Mucosa of descending colon (tissue), 3 donors: Measurements from ENCODE around the gene MLIP. TPM values are rescaled to one million over a fixed set of nuclear protein-coding genes. Genes with fewer than 3 reads are reported as not detected.

ENCODE experiments used
- ATAC-seq: fragments of 200-7000 bp; cut with Tn5 transposase; one replicate; pipeline ENCODE4 v1.9.1; 2020; ENCODE audit warnings: mild to moderate bottlenecking, moderate library complexity
- DNase-seq, 3 donors: peaks; one replicate each; pipeline ENCODE4 v3.0.0-alpha.2; 2020
- H3K36me3 ChIP-seq: fragments of 200-600 bp; one replicate; pipeline ENCODE4 v1.8.0; 2021; ENCODE audit warnings: low read depth, mild to moderate bottlenecking
- H3K4me1 ChIP-seq: fragments of 200-600 bp; one replicate; pipeline ENCODE4 v1.8.0; 2021; ENCODE audit warnings: low read depth, mild to moderate bottlenecking
- H3K4me3 ChIP-seq: fragments of 200-600 bp; one replicate; pipeline ENCODE4 v1.8.0; 2021; ENCODE audit warnings: mild to moderate bottlenecking
- H3K9me3 ChIP-seq: fragments of 200-600 bp; one replicate; pipeline ENCODE4 v1.8.0; 2021; ENCODE audit warnings: mild to moderate bottlenecking
- intact Hi-C, 2 donors: fragments of 100-400 bp; cut with DNase I in 1 of 2; cut with micrococcal nuclease in 1 of 2; formaldehyde crosslinking; loops; one replicate each; pipeline versions ENCODE4 v1.11.0 to v1.11.1; 2022; cut with DNase I, micrococcal nuclease
- total RNA-seq, 3 donors: library from RNA; stranded (reverse); fragmentation: NEBNext Ultra II Directional in 2 of 3; extraction: Animal tissue kit (Norgen Biotek cat#: 25700) in 2 of 3; gene quantifications; one replicate each; pipeline versions ENCODE4 v1.2.1 to v1.2.4, GENCODE V29; 2021 to 2023
- TF ChIP-seq, protein P1 (sequence below): fragments of 200-600 bp; IDR thresholded peaks from one replicate; pipeline ENCODE4 v1.8.0; 2022; ENCODE audit warnings: antibody characterized with exemption, mild to moderate bottlenecking
- donor health status: DM: no; HTN: no; CAD: no; lungs with moderate emphysema.
- donor health status: DM: no; HTN: no; CAD: no.
- donor health status: DM: no; HTN: yes; CAD: no.

The MLIP gene
- total RNA-seq, 3 donors from 2014 or later = 1.9 to 2.5 (median 2.3) TPM

DNA sequence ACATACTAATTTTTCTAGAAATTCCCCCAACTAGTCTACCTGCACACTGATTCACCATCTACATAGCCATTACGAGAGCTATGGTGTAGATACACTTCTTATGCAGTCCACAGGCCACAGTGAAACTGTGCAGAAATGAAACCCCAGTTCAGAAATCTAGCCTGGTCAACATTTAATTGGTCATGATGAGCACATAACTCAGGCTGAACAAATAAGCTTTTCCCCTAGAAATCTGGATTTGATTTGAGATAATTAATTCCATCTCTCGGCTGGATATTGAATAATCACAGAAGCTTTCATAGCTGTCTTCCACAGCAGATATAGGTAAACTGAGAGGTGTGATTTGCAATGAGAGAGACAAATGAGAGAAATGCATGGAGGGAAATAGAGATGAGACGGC, 174.4 kb downstream of the MLIP start:
- Histone ChIP-seq H3K9me3 (no peaks in the 10 kb centered on the region), H3K4me1 (no peaks in the 10 kb centered on the region), H3K4me3 (no peak overlapping the region), H3K36me3 (no peaks in the 10 kb centered on the region)
- TF ChIP-seq, protein P1, sequence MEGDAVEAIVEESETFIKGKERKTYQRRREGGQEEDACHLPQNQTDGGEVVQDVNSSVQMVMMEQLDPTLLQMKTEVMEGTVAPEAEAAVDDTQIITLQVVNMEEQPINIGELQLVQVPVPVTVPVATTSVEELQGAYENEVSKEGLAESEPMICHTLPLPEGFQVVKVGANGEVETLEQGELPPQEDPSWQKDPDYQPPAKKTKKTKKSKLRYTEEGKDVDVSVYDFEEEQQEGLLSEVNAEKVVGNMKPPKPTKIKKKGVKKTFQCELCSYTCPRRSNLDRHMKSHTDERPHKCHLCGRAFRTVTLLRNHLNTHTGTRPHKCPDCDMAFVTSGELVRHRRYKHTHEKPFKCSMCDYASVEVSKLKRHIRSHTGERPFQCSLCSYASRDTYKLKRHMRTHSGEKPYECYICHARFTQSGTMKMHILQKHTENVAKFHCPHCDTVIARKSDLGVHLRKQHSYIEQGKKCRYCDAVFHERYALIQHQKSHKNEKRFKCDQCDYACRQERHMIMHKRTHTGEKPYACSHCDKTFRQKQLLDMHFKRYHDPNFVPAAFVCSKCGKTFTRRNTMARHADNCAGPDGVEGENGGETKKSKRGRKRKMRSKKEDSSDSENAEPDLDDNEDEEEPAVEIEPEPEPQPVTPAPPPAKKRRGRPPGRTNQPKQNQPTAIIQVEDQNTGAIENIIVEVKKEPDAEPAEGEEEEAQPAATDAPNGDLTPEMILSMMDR = no peak
- DNase-seq (no peak), ATAC-seq (no peak)
- intact Hi-C loops = no loop called here

DNA sequence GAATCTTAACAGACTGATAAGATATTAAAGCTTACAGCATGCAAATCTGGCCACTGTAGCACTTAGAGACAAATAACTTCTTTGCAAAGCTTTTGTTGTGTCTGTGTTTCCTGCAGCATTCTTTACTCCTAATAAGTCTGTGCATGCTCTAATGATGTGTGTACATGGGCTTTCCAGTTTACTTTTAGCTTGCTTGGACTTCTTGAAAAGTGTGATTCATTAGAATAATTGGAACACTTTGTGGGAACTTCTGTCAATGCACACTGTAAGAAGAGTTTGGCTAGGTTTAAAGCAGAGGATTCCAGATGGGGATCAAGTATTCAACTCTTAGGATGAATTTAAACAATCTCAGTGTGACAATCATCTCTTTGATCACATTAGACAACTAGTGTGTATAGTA, 174.9 kb downstream of the MLIP start:
- ATAC-seq (no peak), DNase-seq (no peak)
- TF ChIP-seq, protein P1 = no peak
- intact Hi-C loops = no loop called here
- Histone ChIP-seq H3K4me3 (no peak overlapping the region), H3K36me3 (no peaks in the 10 kb centered on the region), H3K9me3 (no peaks in the 10 kb centered on the region), H3K4me1 (no peaks in the 10 kb centered on the region)

DNA sequence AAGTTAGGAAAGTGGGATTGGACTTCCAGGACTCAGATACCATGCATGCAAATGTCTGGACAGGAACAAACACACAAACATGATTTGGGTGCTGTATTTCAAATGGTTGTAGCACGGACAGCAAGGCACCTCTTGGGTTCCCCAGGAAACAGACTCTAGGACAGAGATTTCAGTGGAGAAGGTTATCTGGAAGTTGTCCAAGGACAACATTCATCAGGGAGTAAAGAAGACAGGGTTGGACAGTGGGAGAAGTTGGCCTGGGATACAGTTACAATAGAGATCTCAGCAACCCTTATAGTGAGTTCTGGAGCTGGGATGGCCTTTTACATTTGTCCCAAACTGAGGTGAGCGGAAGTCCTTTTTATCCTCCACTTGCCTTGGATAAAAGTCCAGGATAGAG, 177.2 kb downstream of the MLIP start:
- H3K9me3 ChIP-seq = no peaks in the 10 kb centered on the region
- intact Hi-C loops = no loop called here
- TF ChIP-seq, protein P1 = no peak

DNA sequence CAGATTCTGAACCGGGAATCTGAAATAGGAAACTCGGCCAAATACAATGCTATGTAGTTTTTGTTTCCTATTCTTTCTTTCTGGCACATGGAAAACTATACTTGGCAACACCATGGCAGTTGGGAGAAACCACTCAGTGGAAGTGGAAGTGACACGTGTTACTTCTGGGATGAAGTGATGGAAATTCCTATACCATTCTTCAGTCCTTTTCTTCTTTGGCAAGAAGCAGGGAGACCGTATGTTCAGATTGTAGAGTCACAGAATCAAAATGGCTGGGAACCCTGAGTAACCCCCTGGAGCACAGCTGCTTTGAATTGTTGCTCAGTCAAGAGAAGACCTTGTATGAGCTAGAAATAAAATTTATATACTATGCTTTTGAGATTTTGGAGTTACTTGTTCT, 178.2 kb downstream of the MLIP start:
- DNase-seq (no peak), ATAC-seq (no peak)
- TF ChIP-seq, protein P1 = no peak
- H3K4me3 ChIP-seq = no peak overlapping the region
- H3K4me1 ChIP-seq = no peaks in the 10 kb centered on the region
- no peaks in the 10 kb centered on the region for H3K36me3 ChIP-seq
- no peaks in the 10 kb centered on the region for H3K9me3 ChIP-seq
- intact Hi-C loops = no loop called here

More for the DNA sequence above, 177.2 kb downstream of the MLIP start:
- no peaks in the 10 kb centered on the region for H3K4me1 ChIP-seq
- H3K4me3 ChIP-seq = no peak overlapping the region
- ATAC-seq = no peak
- no peak for DNase-seq
- no peaks in the 10 kb centered on the region for H3K36me3 ChIP-seq

DNA sequence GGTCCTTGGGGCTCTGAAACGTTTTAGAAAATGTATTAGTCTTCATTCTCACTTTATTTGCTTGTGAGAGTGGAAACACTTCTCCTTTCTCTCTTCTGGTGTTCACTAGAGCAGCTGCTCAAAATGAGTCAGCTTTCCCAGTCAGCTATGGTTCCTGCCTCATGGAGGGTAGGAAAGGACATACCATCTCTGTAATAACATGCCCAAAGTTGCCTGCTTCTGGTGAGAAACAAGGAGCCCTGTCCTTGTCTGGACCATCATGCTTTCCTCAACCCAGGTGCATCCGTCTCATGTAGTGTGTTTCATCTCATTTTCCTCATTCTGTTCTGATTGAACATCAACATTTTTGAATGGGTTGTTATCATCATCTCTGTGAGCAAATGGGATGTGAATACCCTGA, 179.9 kb downstream of the MLIP start:
- ATAC-seq (no peak), DNase-seq (no peak)
- H3K36me3 ChIP-seq = no peaks in the 10 kb centered on the region
- TF ChIP-seq, protein P1 = no peak
- intact Hi-C loops = no loop called here
- no peaks in the 10 kb centered on the region for H3K9me3 ChIP-seq
- no peaks in the 10 kb centered on the region for H3K4me1 ChIP-seq
- H3K4me3 ChIP-seq = no peak overlapping the region

DNA sequence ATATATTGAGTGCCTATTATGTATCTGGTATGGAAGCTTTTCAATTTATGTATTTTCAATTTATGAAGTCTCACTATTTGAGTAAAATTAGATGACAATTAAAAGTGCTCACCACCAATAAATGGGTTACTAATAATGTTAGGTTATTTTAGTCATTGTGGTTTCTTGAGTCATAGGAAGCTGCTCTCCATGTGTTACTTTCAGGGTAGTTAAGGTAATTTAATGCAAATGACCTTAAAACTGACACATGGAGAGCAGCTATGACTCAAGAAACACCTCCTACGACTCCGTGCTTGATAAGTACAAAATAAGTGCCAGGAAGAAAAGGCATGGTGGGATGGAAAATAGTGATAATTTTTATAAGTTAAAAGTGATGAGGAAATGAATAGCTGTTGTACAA, 180.5 kb downstream of the MLIP start:
- ATAC-seq = no peak
- no peaks in the 10 kb centered on the region for H3K36me3 ChIP-seq
- no peaks in the 10 kb centered on the region for H3K9me3 ChIP-seq
- no peaks in the 10 kb centered on the region for H3K4me1 ChIP-seq
- DNase-seq = no peak
- TF ChIP-seq, protein P1 = no peak
- intact Hi-C loops = no loop called here
- H3K4me3 ChIP-seq = no peak overlapping the region
